DOHH2 (cell line): ENCODE measurements around the gene CNP.

ENCODE experiments used
- H3F3A ChIP-seq: fragments of 200-600 bp; sonication (generic), shearing (Covaris generic); 2 replicates; pipeline ENCODE4 v1.6.0; 2016; ENCODE audit warnings: antibody characterized with exemption, mild to moderate bottlenecking; ENCODE audit not compliant: control insufficient read depth, insufficient read depth
- H3K27ac ChIP-seq: fragments of 200-600 bp; sonication (generic); 2 replicates; pipeline ENCODE4 v1.5.1; 2014; ENCODE audit warnings: low read depth, mild to moderate bottlenecking, low read length, moderate library complexity
- H3K27me3 ChIP-seq: fragments of 200-600 bp; sonication (generic); 2 replicates; pipeline ENCODE4 v1.6.1; 2014; ENCODE audit warnings: mild to moderate bottlenecking, low read length, mixed read lengths; ENCODE audit not compliant: control insufficient read depth
- H3K36me3 ChIP-seq: fragments of 200-600 bp; sonication (generic); 2 replicates; pipeline ENCODE4 v1.6.1; 2014; ENCODE audit warnings: mild to moderate bottlenecking, low read length, moderate library complexity, mixed read lengths; ENCODE audit not compliant: control insufficient read depth
- H3K4me1 ChIP-seq: fragments of 200-600 bp; sonication (generic); 2 replicates; pipeline ENCODE4 v1.6.1; 2014; ENCODE audit warnings: mild to moderate bottlenecking, low read length, mixed read lengths; ENCODE audit not compliant: control insufficient read depth
- H3K4me2 ChIP-seq: fragments of 200-600 bp; sonication (generic); 2 replicates; pipeline ENCODE4 v1.6.0; 2014; ENCODE audit warnings: mild to moderate bottlenecking, low read length, moderate library complexity
- H3K4me3 ChIP-seq: fragments of 200-600 bp; sonication (generic); 2 replicates; pipeline ENCODE4 v1.5.1; 2014; ENCODE audit warnings: mild to moderate bottlenecking, low read length, mixed read lengths
- H3K79me2 ChIP-seq: fragments of 200-600 bp; sonication (generic); 2 replicates; pipeline ENCODE4 v1.6.1; 2014; ENCODE audit warnings: mild to moderate bottlenecking, low read length, mixed read lengths; ENCODE audit not compliant: control insufficient read depth
- H3K9me2 ChIP-seq: fragments of 200-600 bp; sonication (generic); replicated peaks from 2 replicates; pipeline ENCODE4 v1.6.1; 2014; ENCODE audit warnings: mild to moderate bottlenecking, low read length, mixed read lengths; ENCODE audit not compliant: control insufficient read depth
- H3K9me3 ChIP-seq: fragments of 200-600 bp; sonication (generic); 2 replicates; pipeline ENCODE4 v1.6.1; 2014; ENCODE audit warnings: antibody characterized with exemption, low read length, mixed read lengths; ENCODE audit not compliant: control insufficient read depth, insufficient read depth
- H4K20me1 ChIP-seq: fragments of 200-600 bp; sonication (generic); 2 replicates; pipeline ENCODE4 v1.6.0; 2014; ENCODE audit warnings: low read depth, mild to moderate bottlenecking, antibody characterized with exemption, low read length, moderate library complexity; ENCODE audit not compliant: control insufficient read depth, insufficient read depth
- EZH2phosphoT487 ChIP-seq: fragments of 200-600 bp; sonication (generic); IDR thresholded peaks from 2 replicates; pipeline ENCODE4 v1.6.1; 2017; ENCODE audit warnings: borderline replicate concordance, mild to moderate bottlenecking, antibody characterized with exemption, low read length, moderate library complexity, mixed read lengths
- TF ChIP-seq, protein P1 (sequence below): fragments of 200-600 bp; sonication (generic); IDR thresholded peaks from one replicate; pipeline ENCODE4 v1.5.1; 2014; ENCODE audit warnings: antibody characterized with exemption, mild to moderate bottlenecking, low read depth, low read length; ENCODE audit not compliant: poor library complexity, severe bottlenecking

The CNP gene

DNA sequence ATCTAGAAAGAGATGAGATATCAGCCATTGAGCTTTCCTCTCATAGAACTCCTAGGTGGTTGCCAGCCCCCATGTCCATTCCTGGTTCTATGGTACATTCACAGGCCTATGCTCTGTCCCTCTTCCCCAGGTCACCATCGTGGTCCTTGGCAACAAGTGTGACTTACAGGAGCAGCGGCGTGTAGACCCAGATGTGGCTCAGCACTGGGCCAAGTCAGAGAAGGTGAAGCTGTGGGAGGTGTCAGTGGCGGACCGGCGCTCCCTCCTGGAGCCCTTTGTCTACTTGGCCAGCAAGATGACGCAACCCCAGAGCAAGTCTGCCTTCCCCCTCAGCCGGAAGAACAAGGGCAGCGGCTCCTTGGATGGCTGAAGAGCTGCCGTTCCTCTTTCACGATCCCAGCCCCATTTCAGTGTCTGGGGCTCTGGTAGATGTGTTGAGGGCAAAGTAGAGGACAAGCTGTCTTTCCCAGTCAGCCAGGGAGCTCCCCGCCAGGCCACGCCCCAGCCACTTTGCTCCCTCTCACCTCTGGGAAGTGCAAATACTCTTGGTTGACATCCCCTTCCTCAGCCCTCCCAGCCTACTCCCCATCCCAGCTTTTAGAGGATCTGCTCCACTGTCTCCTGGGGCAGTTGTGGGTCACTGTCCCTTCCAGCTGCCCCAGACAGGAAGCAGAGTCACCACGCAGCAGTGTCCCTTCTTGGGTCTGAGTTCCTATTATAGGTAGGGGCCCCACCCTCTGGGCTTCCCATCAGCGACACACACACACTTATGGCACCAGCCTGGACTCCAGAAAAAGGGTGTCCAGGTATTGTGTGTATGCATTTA, 57.1 kb downstream of the CNP start:
- peaks cover 36% of the 10 kb centered on the region for H3K36me3 ChIP-seq
- H3K27ac ChIP-seq = no peak overlapping the region
- H3K79me2 ChIP-seq = peaks cover 18% of the 10 kb centered on the region
- H3K9me3 ChIP-seq = no peaks in the 10 kb centered on the region
- 0 out of 2 replicates have a peak, but pooled peaks cover 6% of the 10 kb centered on the region for H3F3A ChIP-seq
- H3K4me1 ChIP-seq = peaks cover 21% of the 10 kb centered on the region
- TF ChIP-seq, protein P1, sequence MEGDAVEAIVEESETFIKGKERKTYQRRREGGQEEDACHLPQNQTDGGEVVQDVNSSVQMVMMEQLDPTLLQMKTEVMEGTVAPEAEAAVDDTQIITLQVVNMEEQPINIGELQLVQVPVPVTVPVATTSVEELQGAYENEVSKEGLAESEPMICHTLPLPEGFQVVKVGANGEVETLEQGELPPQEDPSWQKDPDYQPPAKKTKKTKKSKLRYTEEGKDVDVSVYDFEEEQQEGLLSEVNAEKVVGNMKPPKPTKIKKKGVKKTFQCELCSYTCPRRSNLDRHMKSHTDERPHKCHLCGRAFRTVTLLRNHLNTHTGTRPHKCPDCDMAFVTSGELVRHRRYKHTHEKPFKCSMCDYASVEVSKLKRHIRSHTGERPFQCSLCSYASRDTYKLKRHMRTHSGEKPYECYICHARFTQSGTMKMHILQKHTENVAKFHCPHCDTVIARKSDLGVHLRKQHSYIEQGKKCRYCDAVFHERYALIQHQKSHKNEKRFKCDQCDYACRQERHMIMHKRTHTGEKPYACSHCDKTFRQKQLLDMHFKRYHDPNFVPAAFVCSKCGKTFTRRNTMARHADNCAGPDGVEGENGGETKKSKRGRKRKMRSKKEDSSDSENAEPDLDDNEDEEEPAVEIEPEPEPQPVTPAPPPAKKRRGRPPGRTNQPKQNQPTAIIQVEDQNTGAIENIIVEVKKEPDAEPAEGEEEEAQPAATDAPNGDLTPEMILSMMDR = no peak
- no peak for TF ChIP-seq EZH2phosphoT487
- H4K20me1 ChIP-seq = no peaks in the 10 kb centered on the region
- H3K9me2 ChIP-seq = no peaks in the 10 kb centered on the region
- H3K27me3 ChIP-seq = no peaks in the 10 kb centered on the region
- H3K4me3 ChIP-seq = no peak overlapping the region
- no peak overlapping the region for H3K4me2 ChIP-seq

DNA sequence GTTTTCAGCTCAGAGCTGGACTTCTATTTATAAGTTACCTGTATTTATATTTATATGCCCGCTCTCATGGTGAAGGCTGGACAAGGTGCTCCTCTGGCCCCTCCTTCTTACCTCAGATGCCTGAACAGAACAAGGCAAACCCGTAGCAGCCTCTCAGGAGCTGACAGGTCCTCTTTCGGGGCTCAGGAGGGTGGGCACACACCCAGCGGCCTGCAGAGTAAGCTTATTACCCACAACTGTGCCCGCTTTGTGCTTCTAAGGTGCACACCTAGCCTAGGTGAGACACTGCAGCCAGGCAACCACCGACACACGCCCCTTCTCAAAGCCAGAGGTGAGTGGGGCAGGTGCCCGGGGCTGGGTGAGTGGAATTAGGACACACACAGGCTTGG, 58.6 kb downstream of the CNP start:
- Histone ChIP-seq H3K27me3 (no peaks in the 10 kb centered on the region), H3K9me3 (no peaks in the 10 kb centered on the region), H3K4me3 (no peak overlapping the region), H3K79me2 (peaks cover 15% of the 10 kb centered on the region), H4K20me1 (no peaks in the 10 kb centered on the region), H3K4me1 (peaks cover 16% of the 10 kb centered on the region), H3K27ac (no peak overlapping the region), H3K36me3 (peaks cover 35% of the 10 kb centered on the region), H3F3A (0 out of 2 replicates have a peak, but pooled peaks cover 6% of the 10 kb centered on the region), H3K9me2 (no peaks in the 10 kb centered on the region), H3K4me2 (no peak overlapping the region)
- TF ChIP-seq, protein P1 = no peak
- TF ChIP-seq EZH2phosphoT487 = no peak

DNA sequence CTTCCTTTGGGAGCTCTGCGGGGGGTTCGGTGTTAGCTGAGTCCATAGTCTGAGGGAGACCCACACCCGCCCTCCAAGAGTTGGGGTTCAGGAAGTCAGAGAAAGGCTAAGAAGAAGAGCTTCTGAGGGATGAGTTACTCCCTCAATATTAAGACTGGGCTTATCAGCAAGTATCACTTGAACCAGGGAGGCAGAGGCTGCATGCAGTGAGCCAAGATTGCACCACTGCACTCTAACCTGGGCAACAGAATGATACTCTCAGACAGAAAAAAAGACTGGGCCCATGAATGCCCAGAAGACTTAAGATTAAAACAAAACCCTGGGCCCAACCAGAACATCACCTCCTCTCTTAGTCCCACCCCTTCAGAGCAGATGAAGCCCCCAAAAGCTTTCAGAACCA, 59.3 kb downstream of the CNP start:
- H3K9me3 ChIP-seq = no peaks in the 10 kb centered on the region
- no peak overlapping the region for H3K27ac ChIP-seq
- no peaks in the 10 kb centered on the region for H4K20me1 ChIP-seq
- peaks cover 12% of the 10 kb centered on the region for H3K4me1 ChIP-seq
- H3K4me2 ChIP-seq = no peak overlapping the region
- H3K79me2 ChIP-seq = peaks cover 7% of the 10 kb centered on the region
- H3K9me2 ChIP-seq = no peaks in the 10 kb centered on the region
- peaks cover 32% of the 10 kb centered on the region for H3K36me3 ChIP-seq
- H3F3A ChIP-seq = 0 out of 2 replicates have a peak, but pooled peaks cover 6% of the 10 kb centered on the region
- TF ChIP-seq, protein P1 = no peak
- TF ChIP-seq EZH2phosphoT487 = no peak
- no peak overlapping the region for H3K4me3 ChIP-seq
- no peaks in the 10 kb centered on the region for H3K27me3 ChIP-seq
